Parathyroid adenoma (tissue), 2 donors: ENCODE measurements around the gene ZNF384.

Experiments
- H2AFZ ChIP-seq: fragments of 300-600 bp; sonication (generic); one replicate; pipeline ENCODE4 v1.7.0; 2017; ENCODE audit warnings: antibody characterized with exemption, mild to moderate bottlenecking
- H3K27ac ChIP-seq: fragments of 300-600 bp; sonication (generic); one replicate; pipeline ENCODE4 v1.7.0; 2017
- H3K27me3 ChIP-seq: fragments of 300-600 bp; sonication (generic); one replicate; pipeline ENCODE4 v1.7.0; 2017; ENCODE audit warnings: low read length; ENCODE audit not compliant: control insufficient read depth, insufficient read depth
- H3K36me3 ChIP-seq: fragments of 300-600 bp; sonication (generic); one replicate; pipeline ENCODE4 v1.7.0; 2017; ENCODE audit warnings: low read length; ENCODE audit not compliant: control insufficient read depth, insufficient read depth
- H3K4me1 ChIP-seq: fragments of 300-600 bp; sonication (generic); one replicate; pipeline ENCODE4 v1.7.0; 2017; ENCODE audit warnings: control low read depth
- H3K4me2 ChIP-seq: fragments of 300-600 bp; sonication (generic); one replicate; pipeline ENCODE4 v1.7.0; 2017; ENCODE audit warnings: low read length
- H3K4me3 ChIP-seq: fragments of 300-600 bp; sonication (generic); one replicate; pipeline ENCODE4 v1.7.0; 2017; ENCODE audit warnings: low read depth, low read length
- H3K79me2 ChIP-seq: fragments of 300-600 bp; sonication (generic); one replicate; pipeline ENCODE4 v1.7.0; 2017; ENCODE audit warnings: control low read depth
- H3K9ac ChIP-seq: fragments of 300-600 bp; sonication (generic); one replicate; pipeline ENCODE4 v1.7.0; 2017; ENCODE audit warnings: mild to moderate bottlenecking
- H3K9me3 ChIP-seq: fragments of 300-600 bp; sonication (generic); one replicate; pipeline ENCODE4 v1.7.0; 2017; ENCODE audit warnings: low read length; ENCODE audit not compliant: control insufficient read depth
- CTCF ChIP-seq: fragments of 300-600 bp; sonication (generic); IDR thresholded peaks from one replicate; pipeline ENCODE4 v1.7.0; 2017; ENCODE audit warnings: antibody characterized with exemption, mild to moderate bottlenecking
- donor health status: primary hyperparathyroidism.

ZNF384 gene

GRCh38 chr12:6652391-6652790 is 36.8 kb downstream of the ZNF384 start:
- Histone ChIP-seq H3K79me2 (peaks cover 22% of the 10 kb centered on the region), H3K9ac (no peak overlapping the region), H3K4me1 (no peaks in the 10 kb centered on the region), H3K4me3 (no peak overlapping the region), H2AFZ (no peak overlapping the region), H3K4me2 (no peak overlapping the region), H3K27me3 (no peaks in the 10 kb centered on the region), H3K36me3 (no peaks in the 10 kb centered on the region), H3K27ac (no peak overlapping the region), H3K9me3 (no peaks in the 10 kb centered on the region)
- TF ChIP-seq CTCF: no peak

GRCh38 chr12:6650832-6651231 is 38.3 kb downstream of the ZNF384 start:
- Histone ChIP-seq H3K9me3 (no peaks in the 10 kb centered on the region), H3K27me3 (no peaks in the 10 kb centered on the region), H3K27ac (no peak overlapping the region), H2AFZ (no peak overlapping the region), H3K4me2 (no peak overlapping the region), H3K36me3 (no peaks in the 10 kb centered on the region), H3K9ac (no peak overlapping the region), H3K79me2 (peaks cover 11% of the 10 kb centered on the region), H3K4me3 (no peak overlapping the region), H3K4me1 (no peaks in the 10 kb centered on the region)
- no peak for TF ChIP-seq CTCF

DNA sequence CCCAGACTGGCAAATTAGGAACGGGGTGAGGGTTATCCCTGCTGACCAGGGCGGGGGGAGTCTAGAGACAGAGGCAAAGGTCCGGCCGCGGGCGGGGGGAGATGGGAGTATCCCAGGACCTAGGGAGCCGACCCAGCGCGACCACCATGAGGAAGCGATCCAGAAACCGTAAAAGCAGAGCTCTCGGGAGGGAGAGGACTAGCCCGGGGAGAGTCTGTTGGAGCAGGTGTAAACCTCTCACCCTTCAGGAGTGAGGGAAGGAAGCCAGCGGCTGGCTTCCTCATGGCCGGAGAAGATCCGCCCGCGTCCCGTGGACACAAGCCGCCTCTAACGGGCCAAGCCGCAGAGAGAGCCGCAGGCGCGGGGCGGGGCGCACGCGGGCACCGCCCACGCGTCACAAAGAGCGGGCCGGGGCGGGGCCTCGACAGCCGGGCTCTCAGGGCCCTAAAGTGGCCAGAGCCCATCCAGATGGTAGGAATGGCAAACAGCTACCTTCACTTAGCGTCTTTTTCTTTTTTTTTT is 42.0 kb downstream of the ZNF384 start, which contains the start of gene ACRBP:
Gene ACRBP (minus strand): TSS at position 350 of the 522 bp plus-strand sequence. CDS start 66 bp downstream, at position 284.
- Histone ChIP-seq H3K9me3 (no peaks in the 10 kb centered on the region), H3K4me2 (peak within 1 kb of the TSS; percentile 35), H3K27ac (no peak within 1 kb of the TSS), H3K79me2 (peaks cover 3% of the 10 kb centered on the region), H3K4me3 (peak within 1 kb of the TSS; percentile 34), H3K4me1 (no peaks in the 10 kb centered on the region), H2AFZ (peak within 1 kb of the TSS; percentile 1), H3K36me3 (no peaks in the 10 kb centered on the region), H3K27me3 (no peaks in the 10 kb centered on the region), H3K9ac (no peak within 1 kb of the TSS)
- no peak for TF ChIP-seq CTCF

- Histone ChIP-seq H3K27ac (no peak overlapping the region), H3K27me3 (no peaks in the 10 kb centered on the region), H3K9ac (no peak overlapping the region), H3K4me2 (peak overlapping the region; percentile 35), H2AFZ (no peak overlapping the region), H3K36me3 (no peaks in the 10 kb centered on the region), H3K9me3 (no peaks in the 10 kb centered on the region), H3K79me2 (no peaks in the 10 kb centered on the region), H3K4me3 (no peak overlapping the region), H3K4me1 (peaks cover under 1% of the 10 kb centered on the region)
- TF ChIP-seq CTCF: no peak
Measured at GRCh38 chr12:6646276-6647082, 42.7 kb downstream of the ZNF384 start.

- Histone ChIP-seq H3K27ac (no peak overlapping the region), H3K4me1 (peaks cover 11% of the 10 kb centered on the region), H3K36me3 (no peaks in the 10 kb centered on the region), H3K4me3 (no peak overlapping the region), H3K9me3 (no peaks in the 10 kb centered on the region), H3K27me3 (no peaks in the 10 kb centered on the region), H3K9ac (no peak overlapping the region), H2AFZ (no peak overlapping the region), H3K79me2 (no peaks in the 10 kb centered on the region), H3K4me2 (no peak overlapping the region)
- TF ChIP-seq CTCF: peak; percentile 31
Measured at GRCh38 chr12:6644903-6645302, 44.3 kb downstream of the ZNF384 start.
